ENCODE measurements around the gene GABRB2.

GABRB2 gene

GRCh38 chr5:161471211-161471950, 75.1 kb downstream of the GABRB2 start:
- no peak for DNase-seq (ENCODE audit: low read depth in 2 of 2)

DNA sequence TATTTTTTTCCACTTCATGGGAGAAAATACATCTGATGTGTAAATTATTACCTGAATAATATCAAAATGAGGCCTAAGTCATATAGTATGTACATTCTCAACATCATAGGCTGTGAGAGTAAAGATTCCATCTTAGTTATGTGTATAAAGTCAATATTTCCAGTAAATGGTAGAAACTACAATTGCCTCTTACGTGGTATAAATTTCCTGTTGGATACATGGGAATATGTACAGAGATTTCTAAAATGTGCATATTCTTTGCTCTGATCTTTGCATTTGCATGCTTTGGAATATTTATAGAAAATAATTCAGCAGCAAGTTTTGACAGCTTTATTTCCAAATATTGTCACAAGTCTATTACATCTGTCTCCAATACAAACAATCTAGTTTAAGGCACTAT, 78.8 kb downstream of the GABRB2 start:
- no peak for DNase-seq (ENCODE audit: low read depth in 2 of 2)

- DNase-seq (ENCODE audit: low read depth in 2 of 2), result no peak
Observed at GRCh38 chr5:161460741-161461140, 85.8 kb downstream of the GABRB2 start.

DNA sequence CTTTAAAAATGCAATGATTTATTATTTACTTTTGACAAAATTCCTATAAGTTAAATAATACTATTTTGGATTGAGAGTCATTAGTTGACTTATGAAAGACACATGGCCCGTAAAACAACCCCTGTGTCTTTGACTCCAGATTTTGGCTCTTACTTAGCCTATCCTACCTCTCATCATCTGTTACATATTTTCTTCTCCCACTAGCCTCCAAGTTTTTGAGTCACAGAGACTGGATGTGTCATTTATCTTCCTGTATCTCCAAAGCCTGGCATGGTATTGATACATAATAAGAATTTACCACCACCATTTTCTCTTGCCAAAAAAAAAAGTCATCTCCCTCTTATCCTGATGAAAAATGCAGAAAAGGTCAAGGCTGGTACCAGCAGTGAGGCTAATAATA, 99.9 kb downstream of the GABRB2 start:
- no peak for DNase-seq (ENCODE audit: low read depth in 2 of 2)

GRCh38 chr5:161442471-161442870, 104.1 kb downstream of the GABRB2 start:
- DNase-seq (ENCODE audit: low read depth in 2 of 2), result no peak

- DNase-seq (ENCODE audit: low read depth in 2 of 2), result no peak
Observed at GRCh38 chr5:161432798-161433197, 113.7 kb downstream of the GABRB2 start.

DNA sequence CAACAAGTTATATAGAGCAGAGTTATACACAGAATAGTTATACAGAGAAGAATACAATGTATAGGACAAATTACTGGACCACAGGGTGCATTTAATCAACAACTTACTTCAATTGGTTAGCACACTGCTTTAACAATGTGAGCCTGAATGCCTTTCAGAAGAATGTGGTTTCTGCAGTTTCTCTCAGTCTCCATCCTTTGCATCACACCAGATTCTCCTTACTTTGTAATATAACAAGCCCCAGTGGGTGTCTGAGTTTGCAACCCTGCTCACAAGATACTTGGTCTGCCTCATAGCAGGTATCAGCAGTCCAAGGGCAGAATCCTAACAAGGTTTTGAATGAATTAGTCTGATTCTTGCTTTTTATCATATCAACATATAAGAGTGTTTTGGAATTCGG, 114.6 kb downstream of the GABRB2 start:
- no peak for DNase-seq (ENCODE audit: low read depth in 2 of 2)

- DNase-seq (ENCODE audit: low read depth in 2 of 2), result no peak
Observed at GRCh38 chr5:161421067-161421466, 125.5 kb downstream of the GABRB2 start.

GRCh38 chr5:161420521-161420920, 126.0 kb downstream of the GABRB2 start:
- DNase-seq (ENCODE audit: low read depth in 2 of 2), result no peak

- DNase-seq (ENCODE audit: low read depth in 2 of 2), result no peak
Observed at GRCh38 chr5:161414896-161415295, 131.6 kb downstream of the GABRB2 start.

DNA sequence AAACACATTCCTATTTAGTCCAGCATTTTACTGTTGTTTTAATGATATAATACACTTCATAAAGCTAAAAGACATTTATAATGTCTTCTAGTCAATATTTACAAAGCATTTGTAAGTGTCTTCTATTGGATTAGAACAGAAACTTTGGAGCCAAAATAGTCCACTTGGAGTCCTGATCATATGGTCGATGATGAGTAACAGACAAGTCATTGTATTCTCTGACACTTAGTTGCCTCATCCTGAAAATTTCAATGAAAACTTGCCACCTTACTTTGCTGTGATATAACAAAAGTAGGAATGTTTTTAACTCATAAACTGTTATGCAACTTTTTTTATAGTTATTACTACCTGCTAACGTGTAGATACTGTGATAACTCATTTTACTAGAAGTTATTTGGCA, 132.5 kb downstream of the GABRB2 start:
- no peak for DNase-seq (ENCODE audit: low read depth in 2 of 2)

- DNase-seq (ENCODE audit: low read depth in 2 of 2), result no peak
Observed at GRCh38 chr5:161412792-161413191, 133.7 kb downstream of the GABRB2 start.

DNA sequence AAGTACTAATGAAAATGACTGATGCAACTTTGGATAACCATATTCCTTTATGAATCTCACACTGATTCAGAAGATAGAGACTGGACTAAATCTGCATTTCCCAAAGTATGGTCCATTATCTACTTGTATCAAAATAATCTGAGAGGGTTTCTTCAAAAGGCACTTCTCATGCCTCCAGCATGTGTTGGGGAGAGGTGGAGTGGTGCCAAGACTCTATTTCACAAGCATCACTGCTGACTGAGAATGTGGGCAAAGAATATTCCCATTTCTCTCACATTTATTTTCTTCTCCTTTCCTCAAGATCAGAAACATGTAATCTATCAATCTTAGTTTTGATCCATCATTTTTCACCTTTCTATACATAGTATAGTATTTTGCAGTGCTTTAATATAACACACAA, 135.4 kb downstream of the GABRB2 start:
- DNase-seq (ENCODE audit: low read depth in 2 of 2), result no peak

DNA sequence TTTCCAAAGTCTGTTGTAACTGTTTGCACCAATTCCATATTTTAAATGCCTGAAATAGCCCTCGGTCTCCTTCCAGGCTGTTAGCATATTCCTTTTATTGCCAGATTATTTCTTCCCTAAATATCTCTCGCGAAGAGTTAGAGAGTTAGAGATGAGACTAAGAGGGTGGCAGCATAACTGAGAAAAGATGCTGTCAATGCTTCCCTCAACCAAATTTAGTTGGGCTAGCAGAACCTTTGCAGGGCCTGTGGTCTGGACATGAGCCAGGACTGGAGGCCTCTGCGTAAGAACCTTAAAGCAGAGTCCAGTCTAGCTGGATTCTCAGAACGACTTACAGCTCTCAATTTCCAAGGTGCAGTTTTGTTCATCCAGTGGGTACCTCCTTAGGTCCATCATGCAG, 135.9 kb downstream of the GABRB2 start:
- DNase-seq (ENCODE audit: low read depth in 2 of 2), result no peak

DNA sequence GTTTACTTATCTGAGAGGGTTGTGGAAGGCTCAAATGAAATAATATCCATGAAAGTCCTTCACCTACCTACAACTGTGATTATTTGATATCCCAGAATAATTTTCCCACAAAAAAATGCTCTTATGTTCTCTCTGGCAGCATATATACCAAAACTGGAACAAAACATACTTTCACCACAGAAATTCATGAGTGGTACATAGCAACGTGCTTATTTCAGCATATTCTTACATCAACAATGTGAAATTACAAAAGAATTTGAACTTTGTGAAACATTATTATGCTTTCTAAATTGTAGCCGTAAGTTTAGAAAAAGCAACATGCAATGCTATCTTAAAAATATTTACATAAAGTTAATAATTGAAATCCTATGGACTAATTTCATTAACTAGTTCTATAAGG, 137.1 kb downstream of the GABRB2 start:
- no peak for DNase-seq (ENCODE audit: low read depth in 2 of 2)

DNA sequence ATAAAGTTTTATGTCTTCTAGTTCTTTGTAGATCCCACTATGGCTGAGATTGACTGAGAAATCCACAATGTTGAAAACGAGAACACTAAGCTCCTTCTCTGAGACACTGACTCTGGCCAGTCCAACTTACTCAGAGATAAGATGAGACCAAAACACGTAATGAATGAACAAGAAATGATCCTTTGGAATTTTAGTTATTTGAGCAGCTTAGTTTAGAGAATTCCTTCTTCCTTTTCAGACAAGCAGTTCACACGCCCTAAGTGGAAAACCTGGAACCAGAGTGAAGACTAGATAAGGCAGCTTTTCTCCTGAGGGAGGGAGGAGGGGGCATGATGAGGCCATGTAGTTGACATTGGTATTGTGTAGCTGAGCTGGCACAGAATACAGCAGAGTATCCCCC, 139.6 kb downstream of the GABRB2 start:
- no peak for DNase-seq (ENCODE audit: low read depth in 2 of 2)

DNA sequence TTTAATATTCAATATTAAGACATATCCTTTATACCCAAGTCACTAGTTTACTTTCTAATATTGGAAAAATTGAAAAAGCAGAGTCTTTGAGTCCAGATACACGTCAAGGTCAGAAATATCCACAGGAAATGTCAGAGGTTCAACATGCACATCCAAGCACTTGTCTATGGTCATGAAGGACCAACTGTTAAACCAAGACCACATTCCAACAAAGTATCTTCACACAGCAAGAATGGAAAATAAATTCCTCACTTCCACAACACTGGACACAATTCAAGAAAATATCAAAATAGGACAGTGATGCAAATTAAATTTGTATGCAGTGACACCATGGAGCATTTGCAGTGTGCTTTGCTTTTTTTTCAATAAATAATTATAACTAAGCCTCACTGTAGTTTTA, 142.5 kb downstream of the GABRB2 start:
- no peak for DNase-seq (ENCODE audit: low read depth in 2 of 2)

GRCh38 chr5:161403121-161403520, 143.4 kb downstream of the GABRB2 start:
- no peak for DNase-seq (ENCODE audit: low read depth in 2 of 2)

DNA sequence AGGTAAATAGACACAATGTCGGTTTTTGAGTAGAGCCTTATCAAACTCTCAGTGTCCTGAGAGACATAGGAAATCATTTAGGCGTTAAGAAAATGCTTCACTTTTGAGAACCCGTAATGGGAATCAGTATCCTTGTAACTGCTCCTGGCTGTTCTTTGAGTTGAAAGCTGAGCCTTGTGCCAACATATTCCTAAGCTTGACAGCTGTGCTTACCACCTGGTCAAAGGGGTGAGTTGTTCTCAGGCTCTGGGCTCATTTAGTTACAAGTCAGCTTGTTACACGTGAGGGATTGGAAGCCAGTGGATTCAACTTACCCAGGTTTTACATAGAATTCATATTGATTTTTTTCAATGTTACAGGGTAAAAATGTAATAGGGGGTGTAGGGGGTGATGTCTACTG, 145.9 kb downstream of the GABRB2 start:
- DNase-seq (ENCODE audit: low read depth in 2 of 2), result no peak

GRCh38 chr5:161399996-161400562, 146.4 kb downstream of the GABRB2 start:
- DNase-seq (ENCODE audit: low read depth in 2 of 2), result no peak

GRCh38 chr5:161397448-161397847, 149.1 kb downstream of the GABRB2 start:
- no peak for DNase-seq (ENCODE audit: low read depth in 2 of 2)

DNA sequence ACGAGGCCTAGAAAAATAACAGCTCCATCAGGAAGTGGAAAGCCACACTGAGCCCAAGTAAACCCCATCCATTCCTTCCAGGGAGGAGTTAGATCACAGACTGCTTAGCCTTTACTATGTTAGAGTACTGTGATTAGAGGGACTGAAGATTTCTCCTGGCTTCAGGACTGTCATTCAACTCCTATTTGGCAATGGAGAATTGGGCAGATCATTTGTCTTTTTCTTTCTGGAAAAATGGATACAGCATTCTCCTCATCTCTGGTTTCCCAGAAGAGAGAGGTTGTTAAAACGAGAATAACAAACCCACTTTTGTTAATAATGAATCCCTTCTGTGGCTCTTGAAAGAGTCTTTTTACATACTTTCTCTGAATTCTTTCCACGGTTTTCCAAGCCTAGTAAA, 150.4 kb downstream of the GABRB2 start:
- DNase-seq (ENCODE audit: low read depth in 2 of 2), result no peak

- DNase-seq (ENCODE audit: low read depth in 2 of 2), result no peak
Observed at GRCh38 chr5:161391724-161392123, 154.8 kb downstream of the GABRB2 start.

DNA sequence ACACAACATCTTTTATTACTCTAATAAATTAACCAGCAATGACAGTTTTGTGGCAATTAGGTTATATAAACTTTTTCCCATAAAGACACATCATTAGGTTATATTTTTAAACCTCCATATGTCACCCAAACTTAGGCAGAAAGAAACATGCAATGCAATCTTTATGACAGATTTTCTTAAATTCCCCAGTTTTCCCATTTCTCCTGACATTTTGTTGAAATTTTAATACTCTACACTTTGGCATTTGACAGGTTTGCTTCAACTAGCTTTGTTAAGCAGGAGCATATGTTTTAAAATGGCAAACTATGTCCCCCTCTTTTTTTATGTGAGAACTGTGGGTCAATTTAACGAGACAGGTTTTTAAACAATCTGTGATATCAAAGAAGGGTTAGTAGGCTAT, 155.5 kb downstream of the GABRB2 start:
- DNase-seq (ENCODE audit: low read depth in 2 of 2), result no peak

All from activated CD4-positive, alpha-beta T cell treated with anti-CD3 and anti-CD28 coated beads for 24 hours (primary cell).